KOPT-K1 (cell line): ENCODE data around the gene CDC73.

Experiments
- H3K27ac ChIP-seq: fragments of 200-600 bp; sonication (generic); 2 replicates; pipeline ENCODE4 v1.5.1; 2016; ENCODE audit warnings: antibody characterized with exemption, mild to moderate bottlenecking, low read depth, low read length; ENCODE audit not compliant: poor library complexity, severe bottlenecking
- H3K36me3 ChIP-seq: fragments of 200-600 bp; sonication (generic); 2 replicates; pipeline ENCODE4 v1.5.1; 2017; ENCODE audit warnings: antibody characterized with exemption, mild to moderate bottlenecking, low read length, moderate library complexity; ENCODE audit not compliant: insufficient read depth
- H3K9me3 ChIP-seq: fragments of 200-600 bp; sonication (generic); 2 replicates; pipeline ENCODE4 v1.5.1; 2017; ENCODE audit warnings: antibody characterized with exemption, low read length, mild to moderate bottlenecking; ENCODE audit not compliant: insufficient read depth, poor library complexity, severe bottlenecking

CDC73 gene

GRCh38 chr1:193121616-193122593, at the start of gene CDC73:
Gene CDC73 (plus strand): TSS chr1:193122031. CDS start chr1:193122201, 170 bp downstream.
- Histone ChIP-seq H3K27ac (peak within 1 kb of the TSS; percentile 92), H3K9me3 (no peaks in the 10 kb centered on the region), H3K36me3 (peaks cover 19% of the 10 kb centered on the region)

GRCh38 chr1:193077991-193078390, 43.8 kb upstream of the CDC73 start:
- peaks cover 34% of the 10 kb centered on the region for H3K9me3 ChIP-seq
- H3K27ac ChIP-seq: no peak overlapping the region
- peaks cover 71% of the 10 kb centered on the region for H3K36me3 ChIP-seq

DNA sequence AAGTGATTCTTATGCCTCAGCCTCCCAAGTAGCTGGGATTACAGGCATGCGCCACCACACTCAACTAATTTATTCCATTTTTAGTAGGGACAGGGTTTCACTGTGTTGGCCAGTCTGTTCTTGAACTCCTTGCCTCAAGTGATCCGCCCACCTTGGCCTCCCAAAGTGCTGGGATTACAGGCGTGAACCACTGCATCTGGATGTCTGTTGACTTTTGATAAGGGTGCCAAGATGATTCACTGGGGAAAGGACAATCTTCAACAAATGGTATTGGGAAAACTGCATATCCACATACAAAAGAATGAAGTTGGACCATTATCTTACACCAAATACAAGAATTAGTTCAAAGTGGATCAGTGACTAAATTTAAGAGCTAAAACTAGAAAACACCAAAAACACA, 42.6 kb upstream of the CDC73 start:
- Histone ChIP-seq H3K36me3 (peaks cover 83% of the 10 kb centered on the region), H3K9me3 (peaks cover 34% of the 10 kb centered on the region), H3K27ac (no peak overlapping the region)

DNA sequence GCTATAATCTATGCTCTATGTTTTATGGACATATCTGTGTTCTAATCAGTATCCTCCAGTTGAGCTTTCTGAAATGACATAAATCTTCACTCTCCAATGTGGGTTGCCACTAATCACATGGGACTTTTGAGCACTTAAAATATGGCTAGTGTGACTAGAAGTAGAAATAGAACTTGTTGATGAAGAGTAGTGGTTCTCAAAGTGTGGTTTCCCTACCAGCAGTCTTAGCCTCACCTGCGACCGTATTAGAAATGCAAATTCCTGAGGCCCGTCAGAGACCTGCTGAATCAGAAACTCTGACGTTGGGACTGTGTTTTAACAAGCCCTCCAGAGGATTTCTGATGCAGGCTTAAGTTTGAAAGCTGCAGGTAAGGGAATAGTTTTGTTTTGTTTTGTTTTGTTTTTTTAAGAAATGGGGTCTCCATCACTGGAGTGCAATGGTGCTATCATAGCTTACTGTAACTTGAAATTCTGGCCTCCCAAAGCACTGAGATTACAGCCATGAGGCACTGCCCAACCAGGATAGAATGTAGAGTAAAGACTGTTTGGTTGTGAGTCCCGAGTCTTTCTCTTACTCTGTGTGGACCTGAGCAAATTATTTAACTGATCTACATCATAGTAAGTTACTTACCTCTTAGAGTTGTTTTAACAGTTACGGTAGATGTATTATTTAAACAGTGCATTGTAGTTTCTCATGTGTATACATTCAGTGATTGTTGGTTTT, 38.3 kb upstream of the CDC73 start:
- Histone ChIP-seq H3K9me3 (peaks cover 15% of the 10 kb centered on the region), H3K27ac (no peak overlapping the region), H3K36me3 (peaks cover 83% of the 10 kb centered on the region)

GRCh38 chr1:193085263-193085662, 36.6 kb upstream of the CDC73 start:
- H3K9me3 ChIP-seq: peaks cover 5% of the 10 kb centered on the region
- H3K36me3 ChIP-seq: peaks cover 77% of the 10 kb centered on the region
- H3K27ac ChIP-seq: no peak overlapping the region

DNA sequence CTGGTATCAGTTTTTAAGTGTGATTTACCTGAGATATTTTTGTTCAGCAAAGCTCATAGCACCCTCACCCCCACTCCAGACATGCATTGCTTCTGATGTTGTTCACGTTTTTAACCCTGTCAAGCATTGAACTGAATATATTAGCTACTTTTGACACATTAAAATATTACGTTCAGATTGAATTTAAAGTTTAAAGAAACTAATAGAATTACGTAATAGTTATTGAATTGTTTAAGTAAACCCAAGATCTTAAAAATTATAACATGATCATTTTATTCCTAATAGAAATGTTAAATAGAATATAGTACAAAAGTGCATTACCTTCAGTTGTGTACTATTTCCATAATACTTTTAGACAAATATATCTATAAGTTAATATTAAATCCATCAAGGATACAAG, 35.5 kb upstream of the CDC73 start:
- Histone ChIP-seq H3K27ac (no peak overlapping the region), H3K36me3 (peaks cover 77% of the 10 kb centered on the region), H3K9me3 (peaks cover 5% of the 10 kb centered on the region)

DNA sequence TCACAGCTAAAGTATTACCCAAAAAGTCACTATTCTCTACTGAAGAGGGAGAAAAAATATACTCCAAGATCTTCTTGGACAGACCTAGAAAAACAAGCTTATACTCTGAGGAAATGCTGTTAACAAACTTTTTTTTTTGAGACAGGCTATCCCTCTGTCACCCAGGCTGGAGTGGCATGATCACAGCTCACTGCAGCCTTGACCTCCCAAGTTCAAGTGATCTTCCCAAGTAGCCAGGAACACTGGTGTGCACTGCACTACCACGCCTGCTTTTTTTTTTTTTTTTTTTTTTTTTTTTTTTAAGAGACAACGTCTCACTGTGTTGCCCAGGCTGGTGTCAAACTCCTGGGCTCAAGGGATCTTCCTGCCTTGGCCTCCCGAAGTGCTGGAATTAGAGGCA, 33.9 kb upstream of the CDC73 start:
- Histone ChIP-seq H3K27ac (no peak overlapping the region), H3K36me3 (peaks cover 64% of the 10 kb centered on the region), H3K9me3 (no peaks in the 10 kb centered on the region)

DNA sequence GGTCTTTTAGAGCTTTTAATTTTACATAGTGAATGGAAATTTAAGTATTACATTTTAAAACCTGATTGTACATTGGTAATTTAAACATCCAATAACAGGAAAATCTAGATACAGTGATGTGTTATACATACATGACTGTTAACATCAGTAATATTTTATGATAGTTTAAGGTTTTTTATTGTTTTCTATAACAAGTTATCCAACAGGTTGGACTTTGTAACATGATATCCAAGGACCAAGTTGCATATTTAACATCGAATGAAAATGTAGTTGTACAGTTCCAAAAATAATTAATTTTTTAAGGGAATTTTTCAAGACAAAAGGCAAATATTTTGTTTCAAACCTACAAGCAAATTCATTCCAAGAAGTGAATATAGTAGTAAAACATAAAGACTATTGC, 31.0 kb upstream of the CDC73 start:
- no peaks in the 10 kb centered on the region for H3K9me3 ChIP-seq
- H3K27ac ChIP-seq: no peak overlapping the region
- peaks cover 61% of the 10 kb centered on the region for H3K36me3 ChIP-seq

DNA sequence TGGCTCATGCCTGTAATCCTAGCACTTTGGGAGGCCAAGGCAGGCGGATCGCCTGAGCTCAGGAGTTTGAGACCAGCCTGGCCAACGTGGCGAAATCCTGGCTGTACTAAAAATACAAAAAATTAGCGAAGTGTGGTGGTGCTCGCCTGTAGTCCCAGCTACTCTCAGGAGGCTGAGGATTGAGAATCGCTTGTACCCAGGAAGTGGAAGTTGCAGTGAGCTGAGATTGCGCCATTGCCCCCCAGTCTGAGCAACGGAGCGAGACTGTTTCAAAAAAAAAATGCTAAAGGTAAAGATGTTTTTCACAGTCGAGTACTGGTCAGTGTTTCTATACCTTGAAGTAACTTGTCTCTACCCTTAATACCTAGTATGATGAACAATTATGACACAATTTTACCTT, 27.7 kb upstream of the CDC73 start:
- Histone ChIP-seq H3K27ac (no peak overlapping the region), H3K36me3 (peaks cover 75% of the 10 kb centered on the region)

GRCh38 chr1:193102662-193103061, 19.2 kb upstream of the CDC73 start:
- Histone ChIP-seq H3K27ac (no peak overlapping the region), H3K36me3 (peaks cover 25% of the 10 kb centered on the region), H3K9me3 (no peaks in the 10 kb centered on the region)

More for the DNA sequence above, 27.7 kb upstream of the CDC73 start:
- no peaks in the 10 kb centered on the region for H3K9me3 ChIP-seq

DNA sequence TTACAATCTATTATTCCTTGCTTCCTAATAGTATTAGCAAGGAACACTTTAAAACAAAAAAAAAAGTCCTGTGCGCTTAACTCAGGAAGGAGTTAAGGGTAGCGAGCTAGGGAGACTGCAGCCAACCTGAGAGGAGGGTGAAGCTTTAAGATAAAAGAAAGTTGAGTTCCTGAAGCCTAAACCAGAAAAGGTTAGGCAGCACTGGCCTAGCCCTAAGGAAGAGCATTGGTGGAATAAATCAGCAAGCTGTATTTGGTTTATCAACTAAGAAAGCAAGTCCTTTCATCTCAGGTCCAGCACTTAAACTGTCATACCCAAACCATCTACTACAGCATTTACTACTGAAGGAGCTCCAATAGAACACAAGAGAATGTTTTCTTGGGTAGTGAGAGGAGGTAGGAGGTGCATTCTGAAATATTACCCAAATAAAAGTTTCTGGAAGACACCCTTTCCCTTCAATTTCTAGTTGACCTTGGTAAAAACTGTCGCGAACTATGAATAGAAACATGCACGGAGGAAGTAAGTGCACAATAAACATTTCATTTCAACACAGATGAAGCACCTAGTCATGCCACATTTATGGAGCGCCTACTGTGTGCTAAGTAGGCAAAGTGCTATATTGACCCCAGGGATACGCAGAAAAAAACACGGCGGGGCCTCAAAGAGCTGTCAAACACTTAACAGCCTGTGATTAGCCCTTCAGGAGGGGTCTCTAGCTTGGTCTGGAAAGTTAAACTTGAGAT, 17.9 kb upstream of the CDC73 start:
- no peaks in the 10 kb centered on the region for H3K9me3 ChIP-seq
- peaks cover 14% of the 10 kb centered on the region; the same call in 1 of the 2 replicates for H3K36me3 ChIP-seq
- H3K27ac ChIP-seq: no peak overlapping the region

GRCh38 chr1:193104502-193104906, 17.3 kb upstream of the CDC73 start:
- Histone ChIP-seq H3K27ac (peak overlapping the region; percentile 39), H3K36me3 (peaks cover 10% of the 10 kb centered on the region; the same call in 1 of the 2 replicates), H3K9me3 (no peaks in the 10 kb centered on the region)

DNA sequence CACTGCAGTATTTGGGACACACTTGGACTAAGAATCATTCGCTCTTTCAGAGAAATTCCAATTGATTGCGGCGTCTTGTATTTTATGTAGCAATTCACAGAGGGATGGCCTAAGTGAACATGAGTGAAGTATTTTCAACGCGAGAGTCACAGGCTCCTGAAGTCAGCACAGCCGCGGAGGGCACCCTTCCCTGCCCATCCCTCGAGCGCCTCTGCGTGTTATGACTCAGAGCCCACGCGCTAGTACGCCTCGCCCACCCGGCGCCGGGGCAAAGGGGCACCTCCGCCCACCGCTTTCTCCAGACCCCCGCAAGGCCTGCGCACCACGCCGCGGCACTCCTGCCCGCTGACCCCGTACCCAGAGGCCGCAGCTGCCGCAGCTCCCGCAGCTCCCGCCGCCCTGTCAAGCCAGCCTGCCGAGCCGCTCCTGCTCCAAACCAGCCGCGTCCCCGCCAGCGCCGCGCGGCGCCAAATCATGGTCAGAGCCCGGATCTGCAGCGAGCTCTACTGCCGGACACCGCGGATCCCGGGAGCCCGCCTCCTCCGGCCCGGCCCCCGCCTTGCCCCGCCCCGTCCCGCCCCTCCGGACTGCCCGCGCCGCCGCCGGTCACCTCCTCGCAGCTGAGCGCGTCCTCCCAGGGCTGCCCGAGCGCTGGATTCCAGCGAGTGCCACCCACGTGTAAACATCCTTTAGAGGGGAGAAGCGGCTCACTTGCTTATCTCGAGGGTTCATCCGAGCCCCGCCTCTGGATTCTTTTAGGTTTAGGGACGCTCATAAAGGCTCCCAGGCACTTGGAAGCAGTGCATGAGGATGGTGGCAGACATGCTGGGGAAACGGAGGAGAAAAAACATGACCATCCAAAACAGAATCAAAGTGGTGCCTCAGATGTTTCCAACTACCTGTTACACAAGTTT, 16.7 kb upstream of the CDC73 start, which contains the start of gene GLRX2:
Gene GLRX2, minus strand, starts transcription at position 508 of the 914 bp plus-strand sequence. Its CDS starts 32 bp downstream, at position 476.
- H3K36me3 ChIP-seq: peaks cover 5% of the 10 kb centered on the region; the same call in 1 of the 2 replicates
- H3K9me3 ChIP-seq: no peaks in the 10 kb centered on the region
- peak within 1 kb of the TSS; percentile 39 for H3K27ac ChIP-seq

GRCh38 chr1:193105821-193106177, 16.0 kb upstream of the CDC73 start:
- Histone ChIP-seq H3K27ac (peak overlapping the region; percentile 39), H3K9me3 (no peaks in the 10 kb centered on the region), H3K36me3 (no peaks in the 10 kb centered on the region)
